ENCODE data around the gene SLC8A3.

DNA sequence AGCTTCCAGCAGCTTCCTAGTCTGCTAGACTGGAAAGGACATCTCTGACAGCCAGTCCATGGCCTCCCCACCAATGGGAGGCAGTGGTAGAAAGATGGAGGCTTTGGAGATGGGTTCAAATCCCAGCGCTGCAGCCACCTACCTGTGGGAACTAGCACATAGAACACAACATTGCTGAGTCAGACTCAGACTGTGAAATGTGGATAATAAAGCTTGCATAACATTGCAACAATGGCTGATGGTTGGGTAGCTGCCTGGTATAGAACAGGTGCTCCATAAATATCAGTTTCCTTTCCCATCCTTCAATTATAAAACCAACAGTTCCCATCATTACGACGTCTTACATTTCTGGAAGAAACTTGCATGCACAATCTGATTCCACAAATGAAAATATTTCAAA, 94.6 kb downstream of the SLC8A3 start:
- TF ChIP-seq, protein P1, sequence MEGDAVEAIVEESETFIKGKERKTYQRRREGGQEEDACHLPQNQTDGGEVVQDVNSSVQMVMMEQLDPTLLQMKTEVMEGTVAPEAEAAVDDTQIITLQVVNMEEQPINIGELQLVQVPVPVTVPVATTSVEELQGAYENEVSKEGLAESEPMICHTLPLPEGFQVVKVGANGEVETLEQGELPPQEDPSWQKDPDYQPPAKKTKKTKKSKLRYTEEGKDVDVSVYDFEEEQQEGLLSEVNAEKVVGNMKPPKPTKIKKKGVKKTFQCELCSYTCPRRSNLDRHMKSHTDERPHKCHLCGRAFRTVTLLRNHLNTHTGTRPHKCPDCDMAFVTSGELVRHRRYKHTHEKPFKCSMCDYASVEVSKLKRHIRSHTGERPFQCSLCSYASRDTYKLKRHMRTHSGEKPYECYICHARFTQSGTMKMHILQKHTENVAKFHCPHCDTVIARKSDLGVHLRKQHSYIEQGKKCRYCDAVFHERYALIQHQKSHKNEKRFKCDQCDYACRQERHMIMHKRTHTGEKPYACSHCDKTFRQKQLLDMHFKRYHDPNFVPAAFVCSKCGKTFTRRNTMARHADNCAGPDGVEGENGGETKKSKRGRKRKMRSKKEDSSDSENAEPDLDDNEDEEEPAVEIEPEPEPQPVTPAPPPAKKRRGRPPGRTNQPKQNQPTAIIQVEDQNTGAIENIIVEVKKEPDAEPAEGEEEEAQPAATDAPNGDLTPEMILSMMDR (IDR thresholded peaks at IDR 0.05): no peak
- TF ChIP-seq POLR2A (IDR thresholded peaks at IDR 0.05; ENCODE audit: low read length): no peak
- no peak for TF ChIP-seq BHLHE40 (IDR thresholded peaks at IDR 0.05; ENCODE audit: low read depth, low read length)
- TF ChIP-seq, protein P2, sequence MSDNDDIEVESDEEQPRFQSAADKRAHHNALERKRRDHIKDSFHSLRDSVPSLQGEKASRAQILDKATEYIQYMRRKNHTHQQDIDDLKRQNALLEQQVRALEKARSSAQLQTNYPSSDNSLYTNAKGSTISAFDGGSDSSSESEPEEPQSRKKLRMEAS (IDR thresholded peaks at IDR 0.05): no peak
- TF ChIP-seq RFX5 (IDR thresholded peaks at IDR 0.05): no peak
- no peak for TF ChIP-seq REST (IDR thresholded peaks at IDR 0.05)
- no peak for TF ChIP-seq FOSB (CRISPR knock-in tag; IDR thresholded peaks at IDR 0.05)
- no peak for TF ChIP-seq MAZ (IDR thresholded peaks at IDR 0.05; ENCODE audit: borderline replicate concordance, low read depth, low read length)
- no peak for TF ChIP-seq EP300 (IDR thresholded peaks at IDR 0.05)
- TF ChIP-seq TFCP2L1 (CRISPR knock-in tag; IDR thresholded peaks at IDR 0.05): no peak
- TF ChIP-seq ESRRA (IDR thresholded peaks at IDR 0.05; ENCODE audit: borderline replicate concordance, low read length): no peak
- TF ChIP-seq CHD4 (IDR thresholded peaks at IDR 0.05; ENCODE audit: borderline replicate concordance): no peak
- TF ChIP-seq ZFP36 (IDR thresholded peaks at IDR 0.05; ENCODE audit: borderline replicate concordance, partially characterized antibody): no peak
- no peak for TF ChIP-seq BCL3 (IDR thresholded peaks at IDR 0.05)
